ENCODE results near the gene OR3A3.
"Not testable (repeated sequence)": the region's sequence is repeated elsewhere in the genome, so short reads cannot be mapped to it uniquely, and the experiment has no call there.

Gene OR3A3

DNA sequence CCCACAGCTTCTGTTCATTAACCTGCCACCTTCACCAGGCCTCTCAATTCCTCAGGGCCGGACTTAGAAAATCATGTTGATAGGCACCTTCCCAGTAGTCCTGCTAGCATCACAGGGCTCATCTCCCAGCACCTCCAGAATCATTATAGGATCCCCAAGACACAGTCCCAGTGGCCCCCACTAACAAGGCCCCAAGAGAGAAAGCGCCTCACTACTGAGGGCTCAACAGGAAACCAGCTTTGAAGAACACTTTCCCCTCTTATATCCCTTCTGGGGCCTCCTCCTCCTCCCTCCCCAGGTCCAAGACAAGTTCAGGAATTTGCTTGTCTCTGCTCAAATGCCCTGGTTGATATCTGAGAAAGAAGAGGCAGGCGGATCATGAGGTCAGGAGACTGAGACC lies at the start of gene OR3A3:
OR3A3 (plus strand) TSS at position 301 of the 400 bp plus-strand sequence.
- no peaks in the 10 kb centered on the region for H3K36me3 ChIP-seq (ENCODE audit: control insufficient read depth, insufficient read depth, low read length)
- no peaks in the 10 kb centered on the region for H3K4me1 ChIP-seq
- H3K4me2 ChIP-seq (ENCODE audit: low read length): no peak within 1 kb of the TSS
- no peak within 1 kb of the TSS for H3K9ac ChIP-seq
- H3K79me2 ChIP-seq: no peaks in the 10 kb centered on the region
- no peak within 1 kb of the TSS for H3K27ac ChIP-seq
- no peak within 1 kb of the TSS for H3K4me3 ChIP-seq (ENCODE audit: low read depth, low read length)
- H2AFZ ChIP-seq: no peak within 1 kb of the TSS
- TF ChIP-seq, protein P1, sequence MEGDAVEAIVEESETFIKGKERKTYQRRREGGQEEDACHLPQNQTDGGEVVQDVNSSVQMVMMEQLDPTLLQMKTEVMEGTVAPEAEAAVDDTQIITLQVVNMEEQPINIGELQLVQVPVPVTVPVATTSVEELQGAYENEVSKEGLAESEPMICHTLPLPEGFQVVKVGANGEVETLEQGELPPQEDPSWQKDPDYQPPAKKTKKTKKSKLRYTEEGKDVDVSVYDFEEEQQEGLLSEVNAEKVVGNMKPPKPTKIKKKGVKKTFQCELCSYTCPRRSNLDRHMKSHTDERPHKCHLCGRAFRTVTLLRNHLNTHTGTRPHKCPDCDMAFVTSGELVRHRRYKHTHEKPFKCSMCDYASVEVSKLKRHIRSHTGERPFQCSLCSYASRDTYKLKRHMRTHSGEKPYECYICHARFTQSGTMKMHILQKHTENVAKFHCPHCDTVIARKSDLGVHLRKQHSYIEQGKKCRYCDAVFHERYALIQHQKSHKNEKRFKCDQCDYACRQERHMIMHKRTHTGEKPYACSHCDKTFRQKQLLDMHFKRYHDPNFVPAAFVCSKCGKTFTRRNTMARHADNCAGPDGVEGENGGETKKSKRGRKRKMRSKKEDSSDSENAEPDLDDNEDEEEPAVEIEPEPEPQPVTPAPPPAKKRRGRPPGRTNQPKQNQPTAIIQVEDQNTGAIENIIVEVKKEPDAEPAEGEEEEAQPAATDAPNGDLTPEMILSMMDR (IDR thresholded peaks at IDR 0.05): no peak
- H3K27me3 ChIP-seq (ENCODE audit: control insufficient read depth, insufficient read depth, low read length): no peaks in the 10 kb centered on the region
- no peaks in the 10 kb centered on the region for H3K9me3 ChIP-seq (ENCODE audit: control insufficient read depth, low read length)

DNA sequence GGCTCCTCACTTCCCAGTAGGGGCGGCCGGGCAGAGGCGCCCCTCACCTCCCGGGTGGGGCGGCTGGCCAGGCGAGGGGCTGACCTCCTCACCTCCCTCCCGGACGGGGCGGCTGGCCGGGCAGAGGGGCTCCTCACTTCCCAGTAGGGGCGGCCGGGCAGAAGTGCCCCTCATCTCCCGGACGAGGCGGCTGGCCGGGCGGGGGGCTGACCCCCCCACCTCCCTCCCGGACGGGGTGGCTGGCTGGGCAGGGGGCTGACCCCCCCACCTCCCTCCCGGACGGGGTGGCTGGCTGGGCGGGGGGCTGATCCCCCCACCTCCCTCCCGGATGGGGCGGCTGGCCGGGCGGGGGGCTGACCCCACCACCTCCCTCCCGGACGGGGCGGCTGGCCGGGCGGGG lies 40.0 kb upstream of the OR3A3 start:
- not testable (repeated sequence) for H2AFZ ChIP-seq; H3K79me2 ChIP-seq; H3K9me3 ChIP-seq (ENCODE audit: control insufficient read depth, low read length); H3K36me3 ChIP-seq (ENCODE audit: control insufficient read depth, insufficient read depth, low read length); H3K27me3 ChIP-seq (ENCODE audit: control insufficient read depth, insufficient read depth, low read length); H3K9ac ChIP-seq; H3K4me1 ChIP-seq; H3K4me3 ChIP-seq (ENCODE audit: low read depth, low read length); H3K27ac ChIP-seq; H3K4me2 ChIP-seq (ENCODE audit: low read length)

DNA sequence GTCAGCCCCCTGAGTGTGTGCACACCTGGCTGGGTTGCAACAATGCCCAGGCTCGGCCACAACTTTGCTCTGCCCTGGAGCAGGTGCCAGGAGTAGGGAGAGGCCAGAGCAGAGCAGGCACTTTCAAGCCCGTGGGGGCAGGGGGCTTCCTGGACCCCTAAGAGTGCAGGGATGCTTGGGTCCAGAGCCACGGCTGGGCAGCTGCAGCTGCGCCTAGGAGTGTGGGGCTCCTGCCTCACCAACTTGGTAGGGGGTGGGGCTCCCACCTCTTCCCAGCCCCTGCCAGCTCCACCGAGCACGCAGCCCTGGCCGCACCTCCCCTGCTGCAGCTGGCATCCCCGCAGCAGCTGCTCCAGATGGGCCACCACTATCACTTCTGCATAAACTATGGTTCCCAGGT lies 32.8 kb upstream of the OR3A3 start:
- H3K27me3 ChIP-seq (ENCODE audit: control insufficient read depth, insufficient read depth, low read length): no peaks in the 10 kb centered on the region
- H3K9me3 ChIP-seq (ENCODE audit: control insufficient read depth, low read length): no peaks in the 10 kb centered on the region
- no peaks in the 10 kb centered on the region for H3K4me1 ChIP-seq
- H3K9ac ChIP-seq: no peak overlapping the region
- H3K27ac ChIP-seq: no peak overlapping the region
- no peak overlapping the region for H3K4me3 ChIP-seq (ENCODE audit: low read depth, low read length)
- H3K36me3 ChIP-seq (ENCODE audit: control insufficient read depth, insufficient read depth, low read length): no peaks in the 10 kb centered on the region
- TF ChIP-seq, protein P1 (IDR thresholded peaks at IDR 0.05): no peak
- no peak overlapping the region for H2AFZ ChIP-seq
- no peaks in the 10 kb centered on the region for H3K79me2 ChIP-seq
- H3K4me2 ChIP-seq (ENCODE audit: low read length): no peak overlapping the region

DNA sequence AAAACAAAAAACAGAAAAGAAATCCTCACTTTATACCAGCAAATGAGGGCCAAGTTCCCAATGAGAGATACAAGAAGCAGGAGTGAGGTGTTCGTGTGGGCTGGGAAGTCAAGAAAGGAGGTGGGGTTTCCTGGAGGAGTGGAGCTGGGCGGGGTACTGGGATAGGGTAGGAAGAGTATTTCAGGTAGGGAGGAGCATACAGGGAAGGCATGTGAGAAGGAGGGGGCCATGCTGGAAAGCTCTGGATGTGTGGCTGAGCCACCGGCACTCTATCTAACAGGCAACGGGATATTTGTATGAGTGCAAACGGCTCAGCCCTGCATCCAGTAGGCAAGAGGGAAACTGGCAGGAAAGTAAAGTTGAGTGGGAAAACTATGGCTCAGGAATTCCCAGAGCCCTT lies 29.2 kb upstream of the OR3A3 start:
- Histone ChIP-seq H3K9me3 (ENCODE audit: control insufficient read depth, low read length) (no peaks in the 10 kb centered on the region), H3K4me1 (no peaks in the 10 kb centered on the region), H3K4me2 (ENCODE audit: low read length) (no peak overlapping the region), H3K9ac (no peak overlapping the region), H3K36me3 (ENCODE audit: control insufficient read depth, insufficient read depth, low read length) (no peaks in the 10 kb centered on the region), H3K27ac (no peak overlapping the region), H3K4me3 (ENCODE audit: low read depth, low read length) (no peak overlapping the region), H3K79me2 (no peaks in the 10 kb centered on the region), H2AFZ (no peak overlapping the region), H3K27me3 (ENCODE audit: control insufficient read depth, insufficient read depth, low read length) (no peaks in the 10 kb centered on the region)
- TF ChIP-seq, protein P1 (IDR thresholded peaks at IDR 0.05): no peak

DNA sequence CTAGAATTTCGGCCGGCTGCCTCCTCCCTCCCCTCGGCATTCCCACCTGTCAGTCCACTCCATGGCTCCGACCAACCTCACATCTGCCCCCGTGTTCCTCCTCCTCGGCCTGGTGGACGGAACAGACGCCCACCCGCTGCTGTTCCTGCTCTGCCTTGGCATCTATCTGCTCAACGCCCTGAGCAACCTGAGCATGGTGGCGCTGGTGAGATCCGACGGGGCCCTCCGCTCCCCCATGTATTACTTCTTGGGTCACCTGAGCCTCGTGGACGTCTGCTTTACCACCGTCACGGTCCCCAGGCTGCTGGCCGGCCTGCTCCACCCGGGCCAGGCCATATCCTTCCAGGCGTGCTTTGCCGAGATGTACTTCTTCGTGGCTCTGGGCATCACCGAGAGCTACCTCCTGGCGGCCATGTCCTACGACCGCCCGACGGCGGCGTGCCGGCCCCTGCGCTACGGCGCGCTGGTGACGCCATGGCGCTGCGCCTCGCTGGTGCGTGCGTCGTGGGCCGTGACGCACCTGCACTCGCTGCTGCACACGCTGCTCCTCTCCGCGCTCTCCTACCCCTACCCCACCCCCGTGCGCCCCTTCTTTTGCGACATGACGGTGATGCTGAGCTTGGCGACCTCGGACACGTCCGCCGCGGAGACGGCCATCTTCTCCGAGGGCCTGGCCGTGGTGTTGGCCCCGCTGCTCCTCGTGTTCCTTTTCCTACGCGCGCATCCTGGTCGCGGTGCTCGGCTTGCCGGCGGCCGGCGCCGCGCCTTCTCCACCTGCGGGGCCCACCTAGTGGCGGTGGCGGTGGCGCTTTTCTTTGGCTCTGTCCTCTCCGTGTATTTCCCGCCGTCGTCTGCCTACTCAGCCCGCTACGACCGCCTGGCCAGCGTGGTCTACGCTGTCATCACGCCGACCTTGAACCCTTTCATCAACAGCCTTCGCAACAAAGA lies 25.0 kb upstream of the OR3A3 start, which contains the start of gene OR3A2:
OR3A2 (minus strand) TSS at position 440 of the 948 bp plus-strand sequence.
- H3K9me3 ChIP-seq (ENCODE audit: control insufficient read depth, low read length): no peaks in the 10 kb centered on the region
- no peak within 1 kb of the TSS for H2AFZ ChIP-seq
- H3K4me1 ChIP-seq: no peaks in the 10 kb centered on the region
- H3K4me2 ChIP-seq (ENCODE audit: low read length): no peak within 1 kb of the TSS
- H3K4me3 ChIP-seq (ENCODE audit: low read depth, low read length): no peak within 1 kb of the TSS
- TF ChIP-seq, protein P1 (IDR thresholded peaks at IDR 0.05): no peak
- no peak within 1 kb of the TSS for H3K9ac ChIP-seq
- H3K79me2 ChIP-seq: no peaks in the 10 kb centered on the region
- no peak within 1 kb of the TSS for H3K27ac ChIP-seq
- no peaks in the 10 kb centered on the region for H3K36me3 ChIP-seq (ENCODE audit: control insufficient read depth, insufficient read depth, low read length)
- H3K27me3 ChIP-seq (ENCODE audit: control insufficient read depth, insufficient read depth, low read length): no peaks in the 10 kb centered on the region
